Measurements from ENCODE around the gene NOP14.
"Not testable (repeated sequence)": the region's sequence is repeated elsewhere in the genome, so short reads cannot be mapped to it uniquely, and the experiment has no call there.

The NOP14 gene

DNA sequence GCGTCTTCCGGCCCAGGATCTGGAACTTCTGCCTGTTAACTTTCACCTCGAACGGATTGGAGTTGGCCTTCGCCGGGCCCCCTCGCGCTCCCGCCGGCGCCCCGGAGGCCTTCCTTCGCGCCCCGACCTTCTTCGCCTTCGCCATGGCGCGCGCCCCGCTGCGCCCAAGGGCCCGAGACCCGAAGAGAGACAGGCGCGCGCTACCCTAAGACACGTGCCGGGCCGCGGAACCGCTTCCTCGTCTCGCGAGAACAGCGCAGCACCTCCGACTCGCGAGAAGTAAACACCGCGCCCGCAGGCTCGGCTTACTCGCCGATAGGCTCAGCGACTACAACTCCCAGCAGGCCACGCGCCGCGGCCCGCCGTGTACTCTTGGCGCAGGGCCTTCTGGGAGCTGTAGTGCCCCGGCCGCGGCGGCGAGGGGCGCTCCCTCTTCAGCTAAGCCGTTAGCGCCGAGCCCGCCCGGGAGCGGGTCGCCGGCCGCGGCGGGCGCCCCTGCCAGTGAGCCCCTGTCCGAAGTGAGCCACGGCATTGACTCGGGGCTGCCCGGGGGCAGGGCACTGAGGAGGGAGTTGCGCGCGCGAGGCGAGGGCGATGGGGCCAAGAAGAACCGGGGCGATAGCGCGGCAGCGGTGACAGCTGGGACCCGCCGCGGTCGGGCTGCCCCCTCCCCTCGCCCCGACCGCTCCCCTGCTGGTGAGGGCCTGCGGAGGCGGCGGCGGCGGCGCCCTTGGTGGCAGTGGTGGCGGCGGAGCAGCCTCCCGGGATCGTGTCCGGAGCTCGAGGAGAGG is at the start of gene NOP14, which contains the start of gene GRK4:
Gene NOP14 (minus strand): TSS at position 232 of the 791 bp plus-strand sequence. CDS start 87 bp downstream, at position 145.
Gene GRK4 (plus strand): TSS at position 397 of the 791 bp plus-strand sequence. CDS start 500 bp downstream, outside the sequence.
- peak; percentile 98 for DNase-seq

GRCh38 chr4:3011456-3012220 is 48.4 kb upstream of the NOP14 start:
- no peak for DNase-seq

GRCh38 chr4:3010998-3011397 is 47.8 kb upstream of the NOP14 start:
- no peak for DNase-seq

DNA sequence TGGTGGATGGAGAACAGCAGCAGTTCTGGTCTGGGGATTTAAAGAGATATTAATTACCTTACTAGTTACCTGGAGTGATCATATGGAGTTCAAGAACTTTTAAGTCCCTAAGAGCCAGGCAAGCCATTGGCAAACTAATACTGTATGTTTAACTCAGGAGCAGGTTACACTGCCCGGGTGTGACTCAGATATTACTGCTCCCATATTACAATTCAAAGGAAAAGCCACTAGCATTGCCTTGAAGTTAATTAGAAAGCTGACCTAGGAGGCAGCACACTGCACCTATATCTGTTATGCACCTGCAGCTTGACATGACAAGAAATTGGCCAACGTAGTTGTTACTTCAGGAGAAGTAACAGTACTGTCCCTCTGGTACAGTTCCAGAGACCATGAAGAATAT is 47.4 kb upstream of the NOP14 start:
- no peak for DNase-seq

- peak; percentile 30 for DNase-seq
Observed at GRCh38 chr4:3009422-3009821, 46.2 kb upstream of the NOP14 start.

- DNase-seq: no peak
Observed at GRCh38 chr4:3007724-3008123, 44.5 kb upstream of the NOP14 start.

DNA sequence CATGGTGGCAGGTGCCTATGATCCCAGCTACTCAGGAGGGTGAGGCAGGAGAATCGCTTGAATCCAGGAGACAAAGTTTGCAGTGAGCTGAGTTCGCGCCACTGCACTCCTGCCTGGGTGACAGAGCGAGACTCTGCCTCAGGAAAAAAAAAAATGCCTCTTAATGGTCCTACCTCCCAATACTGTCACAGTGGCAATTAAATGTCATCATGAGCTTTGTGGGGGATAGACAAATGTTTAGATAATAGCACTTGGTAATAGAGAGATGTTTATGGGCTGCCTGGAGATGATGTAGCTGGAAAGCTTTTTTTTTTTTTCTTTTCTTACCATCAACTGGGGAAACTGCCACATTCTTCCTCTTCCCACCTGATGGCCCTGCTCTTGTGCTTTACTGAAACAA is 33.2 kb upstream of the NOP14 start:
- no peak for DNase-seq

DNA sequence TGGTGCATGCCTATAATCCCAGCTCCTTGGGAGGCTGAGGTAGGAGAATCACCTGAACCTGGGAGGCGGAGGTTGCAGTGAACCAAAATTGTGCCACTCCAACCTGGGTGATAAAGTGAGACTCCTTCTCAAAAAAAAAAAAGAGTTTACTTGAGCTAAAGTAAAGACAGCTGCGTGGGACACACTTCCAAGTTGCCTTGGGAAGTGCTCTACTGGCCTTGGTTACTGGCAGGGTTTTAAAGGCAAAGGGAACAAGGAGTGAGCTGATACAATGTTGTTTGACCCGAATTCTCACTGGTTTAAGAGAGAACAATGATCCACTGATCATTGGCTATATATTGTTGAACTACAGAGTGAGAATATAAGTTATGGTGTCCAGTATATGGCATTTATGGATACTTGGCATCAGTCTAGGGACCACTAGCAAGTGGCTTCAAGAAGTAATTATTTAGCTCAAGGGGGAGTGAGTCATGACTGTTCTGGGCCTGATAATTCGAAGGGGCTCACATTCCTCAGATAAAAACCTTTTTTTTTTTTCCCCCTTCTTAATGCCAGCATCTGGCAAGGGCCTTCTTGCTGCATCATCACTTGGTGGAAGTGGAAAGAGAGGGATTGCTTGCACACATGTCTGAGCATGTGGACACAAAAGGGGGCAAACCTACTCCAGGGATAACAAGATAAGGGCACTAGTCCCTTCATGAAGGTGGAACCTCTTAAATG is 32.5 kb upstream of the NOP14 start:
- no peak for DNase-seq

GRCh38 chr4:2994917-2995316 is 31.7 kb upstream of the NOP14 start:
- no peak for DNase-seq

DNA sequence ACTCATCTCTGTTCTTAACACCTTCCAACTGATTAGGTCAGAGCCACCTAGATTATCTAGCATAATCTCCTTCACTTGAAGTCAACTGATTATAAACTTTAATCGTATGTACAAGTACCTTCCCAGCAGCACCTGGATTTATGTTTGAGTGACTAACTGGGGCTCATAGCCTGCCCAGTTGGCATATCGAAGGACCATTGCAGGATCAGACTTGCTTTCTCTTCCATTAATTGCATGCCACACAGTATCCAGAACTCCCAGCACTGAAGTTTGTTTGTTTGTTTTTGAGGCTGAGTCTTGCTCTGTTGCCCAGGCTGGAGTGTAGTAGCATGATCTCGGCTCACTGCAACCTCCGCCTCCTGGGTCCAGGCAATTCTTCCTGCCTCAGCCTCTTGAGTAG is 28.0 kb upstream of the NOP14 start:
- DNase-seq: no peak

DNA sequence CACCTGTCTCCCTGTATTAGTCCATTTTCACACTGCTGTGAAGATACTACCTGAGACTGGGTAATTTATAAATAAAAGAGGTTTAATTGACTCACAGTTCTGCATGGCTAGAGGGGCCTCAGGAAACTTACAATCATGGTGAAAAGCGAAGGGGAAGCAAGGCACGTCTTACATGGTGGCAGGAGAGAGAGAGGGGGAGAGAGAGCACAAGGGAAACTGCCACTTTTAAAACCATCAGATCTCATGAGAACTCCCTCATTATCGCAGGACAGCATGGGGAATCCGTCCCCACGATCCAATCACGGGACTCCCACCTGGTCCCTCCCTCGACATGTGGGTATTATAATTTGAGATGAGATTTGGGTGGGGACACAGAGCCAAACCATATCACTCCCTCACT is 20.5 kb upstream of the NOP14 start:
- not testable (repeated sequence) for DNase-seq

DNA sequence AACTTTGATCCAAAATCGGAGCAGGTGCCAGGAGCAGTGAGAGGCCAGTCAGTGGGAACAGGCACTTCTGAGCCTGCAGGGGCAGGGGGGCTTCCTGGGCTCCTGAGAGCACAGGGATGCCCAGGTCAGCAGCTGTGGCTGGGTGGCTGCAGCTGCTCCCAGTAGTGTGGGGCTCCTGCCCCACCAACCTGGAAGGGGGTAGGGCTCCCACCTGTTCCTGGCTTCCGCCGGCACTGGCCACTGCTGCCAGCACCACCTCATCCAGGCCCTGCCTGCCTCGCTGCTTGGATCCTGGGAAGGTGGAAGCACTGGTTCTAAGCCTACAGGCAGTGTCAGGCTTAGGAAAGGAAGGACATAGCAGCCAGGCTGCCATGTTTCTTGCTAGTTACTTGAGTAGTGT is 18.8 kb upstream of the NOP14 start:
- DNase-seq: no peak

DNA sequence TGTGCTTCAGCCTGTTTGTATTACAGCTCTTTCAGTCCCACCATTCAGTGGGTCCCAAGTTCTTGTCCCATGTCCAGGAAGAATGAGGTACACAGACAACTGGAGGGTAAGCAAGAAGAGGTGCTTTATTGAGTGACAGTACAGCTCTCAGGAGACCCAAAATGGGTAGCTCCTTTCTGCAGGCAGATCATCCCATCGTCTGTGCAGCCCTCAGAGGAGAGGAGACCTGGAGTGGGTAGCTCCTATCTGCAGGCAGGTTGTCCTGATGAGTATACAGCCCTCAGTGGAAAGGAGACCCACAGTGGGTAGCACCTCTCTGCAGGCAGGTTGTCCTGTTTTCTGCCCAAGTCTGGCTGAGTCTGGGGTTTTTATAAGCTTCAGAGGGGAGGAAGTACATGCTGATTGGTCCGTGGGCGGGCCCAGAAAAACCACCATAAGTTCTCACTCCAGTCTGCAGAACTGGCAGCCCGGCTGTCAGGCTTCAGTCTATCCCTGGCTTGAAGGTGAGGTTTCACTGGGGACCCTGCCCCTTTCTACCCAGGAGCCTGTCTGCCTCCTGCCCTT is 18.1 kb upstream of the NOP14 start:
- no peak for DNase-seq

- DNase-seq: no peak
Observed at GRCh38 chr4:2977211-2978088, 14.2 kb upstream of the NOP14 start.

GRCh38 chr4:2971275-2971674 is 8.1 kb upstream of the NOP14 start:
- no peak for DNase-seq

GRCh38 chr4:2968381-2968780 is 5.2 kb upstream of the NOP14 start:
- no peak for DNase-seq

- no peak for DNase-seq
Observed at GRCh38 chr4:2965262-2965661, 2.1 kb upstream of the NOP14 start.

DNA sequence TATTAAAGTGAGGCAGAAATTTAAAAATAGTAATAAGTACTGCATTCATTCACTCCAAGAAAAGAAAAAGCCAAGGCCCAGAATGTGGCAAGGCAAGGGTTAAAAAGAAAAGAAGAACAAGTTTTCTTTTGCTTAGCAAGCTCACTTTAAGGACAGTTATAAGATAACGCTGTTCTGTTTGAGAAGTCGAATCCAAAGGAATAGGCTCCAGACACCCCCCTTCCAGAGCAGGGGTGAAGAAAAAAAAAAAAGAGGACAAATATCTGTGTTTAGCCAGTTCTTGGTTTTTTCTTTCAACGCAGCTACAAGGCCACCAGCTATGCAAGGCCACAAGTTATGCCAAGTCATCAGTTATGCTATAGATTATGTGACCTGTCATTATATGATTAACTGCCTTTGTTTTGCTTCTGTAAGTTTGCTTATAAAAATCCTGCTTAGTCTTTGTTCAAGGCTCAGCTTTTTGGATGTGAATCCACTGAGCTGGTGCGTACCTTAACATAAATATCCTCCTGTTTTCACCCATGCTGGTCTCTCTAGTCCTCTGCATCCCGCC is 1.6 kb upstream of the NOP14 start:
- no peak for DNase-seq

GRCh38 chr4:2963966-2964471 is 813 bp upstream of the NOP14 start:
- no peak for DNase-seq

GRCh38 chr4:2962614-2963174 is 512 bp downstream of the NOP14 start:
- DNase-seq: no peak

DNA sequence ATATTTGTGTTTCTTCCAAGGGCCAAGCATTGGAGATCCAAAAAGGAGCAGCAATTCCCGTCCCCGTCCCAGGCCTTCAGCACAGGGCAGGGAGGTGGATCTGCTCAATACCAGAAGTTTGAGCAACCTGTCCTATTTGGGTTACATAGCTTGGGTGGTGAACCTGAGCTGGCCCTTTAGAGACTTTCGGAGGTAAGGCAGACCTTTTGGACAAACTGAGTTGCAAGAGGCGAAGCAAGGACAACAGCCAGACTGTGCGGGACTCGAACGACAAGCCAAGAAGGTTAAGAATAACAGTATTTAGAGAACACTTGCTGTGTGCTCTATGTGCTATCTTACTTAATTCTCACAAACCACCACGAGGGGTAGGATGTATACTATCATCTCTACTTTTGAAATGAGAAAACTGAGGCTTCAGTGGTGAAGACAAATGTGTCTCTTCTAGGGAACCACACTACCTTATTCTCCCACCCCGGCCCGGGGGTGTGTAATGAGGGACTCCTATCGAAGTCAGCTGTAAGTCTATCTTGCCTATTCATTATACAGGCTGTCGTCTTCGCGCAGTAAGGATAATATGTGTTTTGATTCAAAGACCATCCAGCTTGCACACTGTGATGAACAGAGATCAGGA is 1.3 kb downstream of the NOP14 start:
- DNase-seq: peak; percentile 33
